ENCODE measurements around the gene NPC2.
"Not testable (repeated sequence)": the region's sequence is repeated elsewhere in the genome, so short reads cannot be mapped to it uniquely, and the experiment has no call there.

NPC2 gene

DNA sequence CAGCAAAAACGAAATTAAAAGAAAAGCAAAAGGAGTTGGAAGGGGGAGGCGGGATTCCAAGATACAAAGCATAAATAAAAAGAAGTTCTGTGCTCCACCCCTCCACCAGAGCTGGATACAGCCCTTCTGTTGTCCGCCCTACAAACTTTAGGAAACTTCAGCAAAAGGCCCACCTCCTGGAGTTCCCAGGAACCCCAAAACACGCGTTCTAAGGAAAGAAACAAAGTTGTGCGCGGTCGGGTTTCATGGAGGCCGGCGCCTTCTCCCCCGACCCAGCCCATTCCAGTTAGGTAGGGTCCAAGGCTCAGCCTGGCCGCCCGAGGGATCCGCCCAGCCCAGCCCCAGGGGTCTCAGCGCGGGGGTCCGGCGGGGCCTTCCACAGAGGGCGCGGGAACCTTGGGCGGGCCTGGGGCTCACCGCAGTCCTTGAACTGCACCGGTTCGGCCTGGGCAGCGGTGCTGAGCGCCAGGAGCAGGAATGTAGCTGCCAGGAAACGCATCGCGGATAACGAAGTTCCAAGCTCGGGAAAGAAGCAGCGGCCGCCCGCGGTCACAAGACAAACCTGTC lies at the start of gene NPC2:
NPC2 (minus strand) TSS at position 530 of the 567 bp plus-strand sequence; CDS start at position 499, 31 bp downstream.
- DNase-seq (ENCODE audit: low spot score), result no peak

DNA sequence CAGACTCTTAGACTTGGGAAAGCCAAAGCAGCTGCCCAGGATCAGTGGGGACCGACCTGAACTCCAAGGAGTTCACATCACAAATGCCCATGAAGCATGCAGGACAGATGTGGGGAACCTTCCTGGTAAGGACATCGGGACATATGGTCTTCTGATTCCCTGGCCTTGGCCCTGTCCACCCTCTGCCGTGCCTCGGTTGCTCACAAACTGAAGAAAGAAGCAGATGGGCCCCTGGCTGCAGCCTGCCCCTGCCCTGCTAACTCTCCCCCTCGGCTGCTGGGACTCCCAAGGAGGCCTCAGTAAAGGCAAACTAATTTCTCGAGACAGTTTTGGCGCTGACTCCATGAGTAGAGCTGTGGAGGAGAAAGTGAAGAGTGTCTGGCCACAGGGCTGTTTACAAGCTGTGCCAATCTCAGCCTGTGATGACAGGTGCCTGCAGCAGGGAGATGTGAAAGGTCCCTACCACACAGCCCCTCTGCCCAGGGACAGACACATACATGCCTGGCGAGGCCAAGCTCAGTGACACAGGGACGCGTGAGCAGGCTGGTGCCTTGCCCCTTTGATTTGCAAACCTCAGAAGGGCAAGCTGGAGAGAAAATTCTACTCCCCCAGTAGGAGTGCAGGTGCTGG lies 49.1 kb upstream of the NPC2 start:
- DNase-seq (ENCODE audit: low spot score), result no peak

- DNase-seq (ENCODE audit: low spot score), result no peak
Observed at GRCh38 chr14:74541225-74541624, 48.1 kb upstream of the NPC2 start.

DNA sequence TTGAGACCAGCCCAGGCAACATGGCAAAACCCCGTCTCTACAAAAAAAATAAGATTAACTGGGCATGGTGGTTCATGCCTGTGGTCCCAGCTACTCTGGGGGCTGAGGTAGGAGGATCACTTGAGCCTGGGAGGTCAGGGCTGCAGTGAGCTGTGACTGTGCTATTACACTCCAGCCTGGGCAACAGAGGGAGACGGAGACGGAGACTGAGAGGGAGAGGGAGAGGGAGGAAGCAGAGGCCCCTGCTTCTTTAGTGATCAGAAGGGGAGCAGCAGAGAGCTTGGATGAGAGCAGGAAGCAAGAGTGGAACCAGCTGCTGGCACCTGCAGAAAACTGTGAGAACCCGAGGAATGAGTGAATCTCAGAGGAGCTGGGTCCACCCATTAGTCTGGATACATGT lies 46.4 kb upstream of the NPC2 start:
- DNase-seq (ENCODE audit: low spot score), result no peak

DNA sequence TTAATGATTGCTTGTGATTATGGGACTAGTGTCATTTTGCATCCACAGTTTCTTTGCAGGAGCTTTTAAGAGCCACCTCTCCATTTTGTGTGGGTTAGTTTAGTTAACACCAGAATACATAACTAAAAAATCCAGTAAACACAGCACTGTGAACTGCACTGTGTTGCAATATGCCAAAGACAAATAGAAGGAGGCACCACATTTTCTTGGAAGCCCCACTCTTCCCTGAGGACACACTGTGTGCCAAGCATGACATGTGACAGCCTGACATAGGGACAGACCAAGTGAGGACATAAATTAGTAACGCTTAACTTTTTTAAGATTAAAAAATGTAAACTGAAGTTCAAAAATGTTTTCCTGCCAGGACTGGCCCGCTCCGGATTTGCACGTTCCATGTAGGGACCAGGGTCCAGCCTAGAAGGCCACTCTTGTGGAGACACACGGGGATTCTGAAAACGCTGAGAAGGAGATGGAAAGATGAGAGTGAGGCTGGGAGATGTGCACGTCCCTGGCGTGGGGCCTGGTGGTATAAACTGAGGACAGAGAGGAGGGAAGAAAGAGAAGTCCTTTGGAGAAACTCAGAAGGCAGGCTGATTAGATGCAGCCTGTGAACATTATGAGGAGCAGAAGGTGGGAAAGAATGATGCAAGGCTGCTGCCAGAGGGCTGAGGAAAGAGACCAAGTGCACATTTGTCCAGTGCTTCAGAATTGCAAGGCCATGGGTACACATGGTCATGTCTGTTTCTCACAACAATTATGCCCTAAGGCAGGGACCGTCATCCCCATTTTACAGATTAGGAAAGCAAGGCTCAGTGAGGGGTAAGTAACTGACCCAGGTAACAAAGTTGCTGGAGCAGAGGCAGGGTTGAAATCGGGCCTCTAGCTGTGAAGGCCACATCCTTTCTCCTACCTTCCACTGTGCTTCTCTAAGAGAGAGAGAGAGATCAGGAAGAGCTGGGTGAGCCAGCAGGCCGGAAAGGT lies 45.6 kb upstream of the NPC2 start:
- DNase-seq (ENCODE audit: low spot score), result no peak

- not testable (repeated sequence) for DNase-seq (ENCODE audit: low spot score)
Observed at GRCh38 chr14:74536336-74536735, 43.2 kb upstream of the NPC2 start.

DNA sequence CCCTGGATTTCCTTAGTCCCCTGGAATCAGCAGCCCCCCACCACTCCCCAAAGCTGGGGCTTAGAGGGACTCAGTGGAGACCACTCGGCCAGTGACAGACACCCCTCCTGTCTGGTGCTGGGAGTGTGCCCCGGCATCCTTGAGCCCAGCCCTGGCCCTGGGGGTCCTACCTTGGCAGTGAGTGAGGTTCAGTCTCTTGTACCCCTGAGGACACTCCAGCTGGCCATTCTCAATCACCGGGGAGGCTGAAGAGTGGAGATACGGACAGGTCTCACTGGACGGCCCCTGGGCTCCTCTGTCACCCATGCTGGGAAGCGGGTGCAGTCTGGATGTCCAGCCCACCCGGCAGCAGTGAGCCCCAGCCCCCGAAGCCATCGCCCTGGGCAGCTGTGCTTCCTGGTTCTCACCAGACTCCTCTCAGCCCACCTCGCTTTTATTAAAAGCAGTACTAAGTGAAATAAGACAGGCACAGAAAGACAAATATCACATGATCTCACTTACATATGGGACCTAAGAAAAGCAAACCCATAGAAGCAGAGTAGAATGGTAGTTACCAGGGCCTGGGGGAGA lies 42.7 kb upstream of the NPC2 start:
- DNase-seq (ENCODE audit: low spot score), result no peak

- no peak for DNase-seq (ENCODE audit: low spot score)
Observed at GRCh38 chr14:74533576-74533975, 40.5 kb upstream of the NPC2 start.

GRCh38 chr14:74532246-74532645 lies 39.1 kb upstream of the NPC2 start:
- DNase-seq (ENCODE audit: low spot score), result no peak

- no peak for DNase-seq (ENCODE audit: low spot score)
Observed at GRCh38 chr14:74531467-74531866, 38.4 kb upstream of the NPC2 start.

GRCh38 chr14:74531006-74531405 lies 37.9 kb upstream of the NPC2 start:
- no peak for DNase-seq (ENCODE audit: low spot score)

DNA sequence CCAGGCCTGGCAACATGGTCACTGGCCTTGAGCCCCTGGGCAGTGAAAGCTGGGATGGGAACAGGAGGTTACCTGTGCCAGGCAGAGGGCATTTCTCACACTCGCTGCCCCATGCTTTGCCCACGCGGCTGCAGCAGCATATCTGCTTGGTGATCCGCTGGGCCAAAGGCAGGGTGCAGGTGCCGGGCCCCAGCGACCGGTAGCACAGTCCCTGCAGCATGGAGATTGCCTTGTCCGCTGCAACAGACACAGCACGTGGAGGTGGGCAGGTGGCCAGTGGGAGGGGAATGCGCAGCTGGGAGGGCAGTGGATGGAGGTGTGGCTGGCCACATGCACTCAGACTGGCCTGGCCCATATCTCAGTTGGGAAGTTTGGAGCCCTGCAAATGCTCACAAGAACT lies 35.8 kb upstream of the NPC2 start:
- DNase-seq (ENCODE audit: low spot score), result no peak

DNA sequence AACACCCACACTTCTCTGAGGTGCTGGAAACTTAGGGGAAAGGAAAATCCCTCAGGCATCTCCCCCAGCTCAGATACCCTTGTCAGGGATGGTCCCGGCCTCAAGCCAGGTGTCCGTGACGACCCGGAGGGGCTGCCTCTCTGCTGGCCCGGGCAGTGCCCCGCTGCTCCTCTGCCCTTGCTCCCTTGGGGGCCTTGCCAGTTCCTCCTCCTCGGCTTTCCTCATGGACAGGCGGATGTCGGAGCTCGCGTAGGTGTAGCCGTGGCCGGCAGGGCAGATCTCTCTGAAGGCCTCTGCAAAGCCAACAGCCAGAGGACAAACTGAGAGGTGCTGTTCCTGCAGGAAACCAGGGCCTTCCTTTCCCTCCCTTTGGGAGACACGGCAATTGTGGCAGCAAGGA lies 35.3 kb upstream of the NPC2 start:
- no peak for DNase-seq (ENCODE audit: low spot score)

GRCh38 chr14:74527736-74528280 lies 34.7 kb upstream of the NPC2 start:
- no peak for DNase-seq (ENCODE audit: low spot score)

DNA sequence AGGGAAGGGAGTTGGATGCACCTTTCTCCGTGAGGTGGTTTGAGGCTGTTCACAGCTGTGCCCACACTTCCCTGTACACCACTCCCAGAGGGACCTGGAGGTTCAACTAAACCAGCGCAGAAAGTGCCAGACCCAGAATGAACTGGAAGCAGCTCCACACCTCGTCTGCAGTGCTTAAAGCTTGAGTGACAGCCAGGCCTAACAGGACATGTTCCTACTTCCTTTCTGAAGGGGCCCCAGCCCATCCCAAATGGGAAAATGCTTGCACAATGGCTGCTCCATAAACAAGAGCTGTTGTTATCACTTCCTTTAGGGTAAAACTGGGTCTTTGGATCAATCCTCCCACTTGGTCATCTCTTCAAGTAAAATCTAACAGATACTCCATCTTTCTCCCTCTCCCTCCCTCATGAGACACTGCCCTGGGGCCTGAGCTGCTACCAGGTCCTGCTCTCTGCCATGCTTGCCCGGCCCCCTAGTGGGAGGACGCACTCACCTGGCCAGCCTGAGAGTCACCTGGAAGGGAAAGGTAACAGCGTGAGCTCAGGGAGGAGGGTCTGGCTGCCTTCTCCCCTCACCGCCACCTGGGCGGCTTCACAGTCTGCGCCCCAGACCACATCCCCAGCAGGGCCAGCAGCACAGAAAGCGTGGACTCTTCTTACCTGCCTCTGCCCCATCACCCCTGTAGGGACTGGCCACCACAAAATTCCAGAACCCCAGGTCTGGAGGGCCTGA lies 33.9 kb upstream of the NPC2 start:
- DNase-seq (ENCODE audit: low spot score), result no peak

- DNase-seq (ENCODE audit: low spot score), result no peak
Observed at GRCh38 chr14:74525361-74525851, 32.3 kb upstream of the NPC2 start.

DNA sequence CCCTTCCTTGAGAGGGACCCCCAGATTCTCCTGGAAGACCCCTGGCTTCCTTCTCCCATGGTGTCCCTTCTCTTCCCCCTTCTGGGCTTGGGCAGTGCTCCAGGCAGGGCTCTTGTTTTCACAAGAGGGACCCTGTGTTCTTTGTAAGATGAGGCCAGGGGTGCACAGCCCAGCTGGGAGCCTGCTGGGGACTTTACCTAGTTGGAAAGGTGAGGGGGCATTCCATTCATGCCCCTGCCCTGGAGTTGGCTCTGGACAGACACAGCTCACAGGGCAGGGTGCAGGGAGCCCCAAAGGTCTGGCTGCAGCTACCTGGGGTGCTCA lies 31.7 kb upstream of the NPC2 start:
- DNase-seq (ENCODE audit: low spot score), result no peak

DNA sequence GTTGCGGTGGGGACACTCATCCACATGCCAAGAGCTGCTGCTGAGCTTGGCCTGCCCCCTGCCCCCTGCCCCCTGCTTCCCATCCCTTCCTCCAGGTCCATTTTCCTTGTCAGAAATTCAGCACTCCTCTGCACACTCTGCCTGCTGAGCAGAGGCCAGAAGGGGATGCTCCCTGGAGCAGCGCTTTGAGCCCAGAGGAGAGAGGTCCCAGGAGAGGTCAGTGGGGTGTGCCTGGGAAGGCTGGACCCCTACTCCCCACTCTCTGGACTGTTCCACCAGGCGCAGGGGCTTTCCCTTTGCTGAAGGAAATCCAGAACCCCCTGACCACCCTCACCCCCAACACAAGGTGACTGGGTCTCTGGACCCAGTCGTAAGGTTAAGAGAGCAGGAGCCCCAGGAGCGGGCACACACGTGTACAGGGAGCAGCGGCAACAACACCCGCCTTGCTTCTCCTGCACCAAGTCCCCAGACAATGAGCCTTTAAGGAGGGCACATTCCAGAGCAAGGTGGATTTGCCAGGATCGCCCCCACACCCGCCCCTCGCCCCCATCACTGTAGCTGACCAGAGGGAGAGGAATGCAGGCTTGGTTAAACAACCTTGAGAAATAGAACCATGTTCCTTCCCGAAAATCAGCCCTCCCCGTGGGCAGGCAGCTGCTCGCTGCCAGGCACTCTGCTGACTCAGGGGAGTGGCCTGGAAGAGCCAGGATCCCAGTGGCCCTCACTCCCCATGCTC lies 31.1 kb upstream of the NPC2 start:
- no peak for DNase-seq (ENCODE audit: low spot score)

GRCh38 chr14:74522740-74523139 lies 29.6 kb upstream of the NPC2 start:
- no peak for DNase-seq (ENCODE audit: low spot score)

DNA sequence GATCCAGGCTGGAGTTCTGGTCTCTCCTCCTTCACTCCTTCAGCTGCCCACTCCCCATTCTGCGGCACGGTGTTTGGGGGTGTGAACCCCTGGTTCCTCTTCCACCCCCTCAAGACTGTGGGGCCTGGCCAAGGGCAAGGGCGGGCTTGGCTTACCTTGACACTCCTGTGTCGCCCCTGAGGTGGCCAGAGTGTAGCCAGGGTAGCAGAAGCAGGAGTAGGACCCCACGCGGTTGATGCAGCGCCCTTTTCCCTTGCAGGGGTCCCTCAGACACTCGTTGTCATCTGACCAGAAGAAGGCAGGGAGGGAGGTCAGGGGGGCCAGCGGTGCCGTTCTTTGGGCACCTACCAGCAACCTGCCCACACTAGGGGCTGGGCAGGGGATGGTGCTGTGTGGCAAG lies 28.7 kb upstream of the NPC2 start:
- DNase-seq (ENCODE audit: low spot score), result no peak

Data from globus pallidus (tissue), 1 donor.